Cardiac muscle cell (in vitro differentiated cells and primary cell): Measurements from ENCODE around the gene CRTAP. TPM values are rescaled to one million over a fixed set of nuclear protein-coding genes. Genes with fewer than 3 reads are reported as not detected.

Experiments
- DNase-seq, 2 donors: peaks; one replicate each; pipeline versions ENCODE4 v3.0.0 to v3.0.0-alpha.2; 2010 to 2017; ENCODE audit warnings: low read depth in 1 of 2, low spot score in 1 of 2
- H3K27ac ChIP-seq: fragments of 200-600 bp; sonication (generic); 2 replicates; pipeline ENCODE4 v1.5.1; 2016
- H3K27me3 ChIP-seq: fragments of 200-600 bp; sonication (generic); 2 replicates; pipeline ENCODE4 v1.6.0; 2016; ENCODE audit warnings: control low read depth
- H3K36me3 ChIP-seq: fragments of 200-600 bp; sonication (generic); 2 replicates; pipeline ENCODE4 v1.5.1; 2016; ENCODE audit warnings: control low read depth
- H3K4me1 ChIP-seq: fragments of 200-600 bp; sonication (generic); 2 replicates; pipeline ENCODE4 v1.8.1; 2017; ENCODE audit warnings: low read depth, mild to moderate bottlenecking, mixed run types
- H3K4me3 ChIP-seq: fragments of 200-600 bp; sonication (generic); 2 replicates; pipeline ENCODE4 v1.5.1; 2016; ENCODE audit warnings: mild to moderate bottlenecking
- H3K9me3 ChIP-seq: fragments of 200-600 bp; sonication (generic); 2 replicates; pipeline ENCODE4 v1.5.1; 2017; ENCODE audit warnings: low read depth, mild to moderate bottlenecking, control low read depth
- CTCF ChIP-seq: IDR thresholded peaks from 2 replicates; pipeline ENCODE4 v1.5.1; 2012; ENCODE audit warnings: low read depth, mild to moderate bottlenecking, low read length
- polyA plus RNA-seq: library from polyadenylated mRNA; unstranded; fragments of >200 nt; fragmentation: Nextera tagmentation; extraction: Ambion mirVana; gene quantifications from 2 replicates; pipeline ENCODE4 v1.2.1, GENCODE V29; 2016
- total RNA-seq: library from RNA; depleted of rRNA; stranded (reverse); fragments of >200 nt; gene quantifications from 2 replicates; pipeline ENCODE4 v1.2.3, GENCODE V29; 2016

The CRTAP gene
- total and polyA plus RNA-seq, 2 experiments from 2014 or later: 83.6 to 127 TPM

- TF ChIP-seq CTCF: no peak
- Histone ChIP-seq H3K27ac (no peak overlapping the region), H3K9me3 (no peaks in the 10 kb centered on the region), H3K4me1 (peaks cover 16% of the 10 kb centered on the region), H3K36me3 (no peaks in the 10 kb centered on the region), H3K4me3 (no peak overlapping the region), H3K27me3 (no peaks in the 10 kb centered on the region)
- no peak for DNase-seq
Measured at GRCh38 chr3:33111581-33111980, 2.2 kb upstream of the CRTAP start.

GRCh38 chr3:33114622-33115023 is 809 bp downstream of the CRTAP start:
- H3K4me3 ChIP-seq: peak overlapping the region; percentile 90
- peak overlapping the region; percentile 95 for H3K27ac ChIP-seq
- H3K9me3 ChIP-seq: no peaks in the 10 kb centered on the region
- no peak for TF ChIP-seq CTCF
- peaks cover 16% of the 10 kb centered on the region for H3K4me1 ChIP-seq
- no peaks in the 10 kb centered on the region for H3K27me3 ChIP-seq
- DNase-seq: no peak
- no peaks in the 10 kb centered on the region for H3K36me3 ChIP-seq

- Histone ChIP-seq H3K9me3 (no peaks in the 10 kb centered on the region), H3K36me3 (no peaks in the 10 kb centered on the region), H3K4me3 (peak overlapping the region; percentile 90), H3K27ac (peak overlapping the region; percentile 95), H3K4me1 (peaks cover 16% of the 10 kb centered on the region), H3K27me3 (no peaks in the 10 kb centered on the region)
- peak; percentile 56 to 88 for DNase-seq
- no peak for TF ChIP-seq CTCF
Measured at GRCh38 chr3:33115024-33115768, 1.4 kb downstream of the CRTAP start.

GRCh38 chr3:33117461-33117860 is 3.6 kb downstream of the CRTAP start:
- H3K36me3 ChIP-seq: no peaks in the 10 kb centered on the region
- no peaks in the 10 kb centered on the region for H3K9me3 ChIP-seq
- no peak overlapping the region for H3K4me3 ChIP-seq
- H3K4me1 ChIP-seq: peaks cover 16% of the 10 kb centered on the region
- DNase-seq: no peak
- H3K27me3 ChIP-seq: no peaks in the 10 kb centered on the region
- TF ChIP-seq CTCF: no peak
- H3K27ac ChIP-seq: no peak overlapping the region

GRCh38 chr3:33119891-33120290 is 6.1 kb downstream of the CRTAP start:
- Histone ChIP-seq H3K9me3 (no peaks in the 10 kb centered on the region), H3K4me3 (no peak overlapping the region), H3K27ac (no peak overlapping the region), H3K4me1 (peaks cover 9% of the 10 kb centered on the region), H3K36me3 (peaks cover 6% of the 10 kb centered on the region), H3K27me3 (no peaks in the 10 kb centered on the region)
- no peak for TF ChIP-seq CTCF
- DNase-seq: peak; percentile 8 to 11
